ENCODE results near the gene HOXC10.

Gene HOXC10

GRCh38 chr12:54016478-54016964, 31.6 kb downstream of the HOXC10 start:
- DNase-seq (ENCODE audit: low read depth in 2 of 2) = peak; percentile 85 to 87

GRCh38 chr12:54017027-54017788, 32.3 kb downstream of the HOXC10 start:
- no peak for DNase-seq (ENCODE audit: low read depth in 2 of 2)

- DNase-seq (ENCODE audit: low read depth in 2 of 2) = peak; percentile 95 to 96
Observed at GRCh38 chr12:54017878-54018467, 33.0 kb downstream of the HOXC10 start.

GRCh38 chr12:54018468-54018984, 33.6 kb downstream of the HOXC10 start:
- DNase-seq (ENCODE audit: low read depth in 2 of 2) = peak in 1 of 2 experiments; percentile 63

- DNase-seq (ENCODE audit: low read depth in 2 of 2) = no peak
Observed at GRCh38 chr12:54019091-54019811, 34.3 kb downstream of the HOXC10 start.

- DNase-seq (ENCODE audit: low read depth in 2 of 2) = no peak
Observed at GRCh38 chr12:54019924-54020590, 35.1 kb downstream of the HOXC10 start.

- no peak for DNase-seq (ENCODE audit: low read depth in 2 of 2)
Observed at GRCh38 chr12:54020591-54021405, 35.9 kb downstream of the HOXC10 start.

- DNase-seq (ENCODE audit: low read depth in 2 of 2) = no peak
Observed at GRCh38 chr12:54021432-54022013, 36.6 kb downstream of the HOXC10 start.

- no peak for DNase-seq (ENCODE audit: low read depth in 2 of 2)
Observed at GRCh38 chr12:54022960-54023884, 38.3 kb downstream of the HOXC10 start.

- no peak for DNase-seq (ENCODE audit: low read depth in 2 of 2)
Observed at GRCh38 chr12:54024127-54024526, 39.2 kb downstream of the HOXC10 start.

- DNase-seq (ENCODE audit: low read depth in 2 of 2) = no peak
Observed at GRCh38 chr12:54024581-54025305, 39.8 kb downstream of the HOXC10 start.

GRCh38 chr12:54025499-54026405, 40.8 kb downstream of the HOXC10 start:
- DNase-seq (ENCODE audit: low read depth in 2 of 2) = no peak

GRCh38 chr12:54026640-54027441, 41.9 kb downstream of the HOXC10 start:
- DNase-seq (ENCODE audit: low read depth in 2 of 2) = no peak

- no peak for DNase-seq (ENCODE audit: low read depth in 2 of 2)
Observed at GRCh38 chr12:54027442-54027786, 42.5 kb downstream of the HOXC10 start.

- DNase-seq (ENCODE audit: low read depth in 2 of 2) = no peak
Observed at GRCh38 chr12:54028314-54029201, 43.6 kb downstream of the HOXC10 start, which contains the start of gene HOXC6. Gene HOXC6 (plus strand): TSS chr12:54028440. CDS start chr12:54028522, 82 bp downstream.

Measured in fibroblast of skin of left biceps (primary cell).